GM12864 (cell line): ENCODE data around the gene MCAM.

ENCODE experiments used
- DNase-seq: peaks from one replicate; pipeline ENCODE4 v3.0.0-alpha.2; 2011; ENCODE audit warnings: low read depth
- H3K4me3 ChIP-seq: 2 replicates; pipeline ENCODE4 v1.5.1; 2011; ENCODE audit warnings: mild to moderate bottlenecking, low read depth, low read length, control low read depth
- TF ChIP-seq, protein P1 (sequence below): IDR thresholded peaks from 2 replicates; pipeline ENCODE4 v1.5.1; 2011; ENCODE audit warnings: low read depth, mild to moderate bottlenecking, moderate library complexity, low read length, control low read depth, inconsistent platforms; ENCODE audit errors: missing control alignments

The MCAM gene

DNA sequence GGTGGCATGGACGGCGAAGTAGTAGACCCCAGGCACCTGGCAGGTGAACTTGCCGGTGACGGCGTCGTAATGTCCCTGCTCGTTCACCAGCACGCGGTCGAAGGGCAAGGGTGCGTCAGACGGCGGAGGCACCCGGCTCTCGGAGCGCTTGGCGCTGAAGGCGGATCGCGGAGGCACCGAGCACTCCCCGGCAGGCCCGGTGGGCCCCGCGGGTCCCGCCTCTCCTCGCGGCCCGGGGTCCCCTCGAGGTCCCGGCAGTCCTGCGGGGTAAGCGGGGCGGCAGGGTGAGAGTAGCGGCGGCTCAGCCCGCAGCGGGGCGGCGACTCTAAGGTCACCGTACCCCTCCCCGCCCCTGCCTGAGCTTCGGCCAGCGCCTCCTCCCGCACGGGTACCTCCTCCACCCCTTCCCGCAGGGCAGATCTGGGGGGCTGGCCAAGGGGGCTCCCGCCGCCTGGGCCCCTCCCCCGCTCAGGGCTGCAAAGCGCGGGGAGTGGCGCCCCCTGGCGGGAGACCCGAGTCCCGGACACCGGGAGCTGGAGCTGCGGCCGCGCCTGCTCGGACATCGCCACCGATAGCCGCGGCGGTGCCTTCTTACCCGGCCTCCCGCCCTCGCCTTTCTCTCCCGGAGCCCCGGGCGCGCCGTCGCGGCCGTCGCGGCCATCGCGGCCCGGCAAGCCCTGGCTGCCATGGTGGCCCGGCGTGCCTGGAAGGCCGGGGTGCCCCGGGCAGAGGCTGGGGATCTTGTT is 22.8 kb upstream of the MCAM start:
- TF ChIP-seq, protein P1, sequence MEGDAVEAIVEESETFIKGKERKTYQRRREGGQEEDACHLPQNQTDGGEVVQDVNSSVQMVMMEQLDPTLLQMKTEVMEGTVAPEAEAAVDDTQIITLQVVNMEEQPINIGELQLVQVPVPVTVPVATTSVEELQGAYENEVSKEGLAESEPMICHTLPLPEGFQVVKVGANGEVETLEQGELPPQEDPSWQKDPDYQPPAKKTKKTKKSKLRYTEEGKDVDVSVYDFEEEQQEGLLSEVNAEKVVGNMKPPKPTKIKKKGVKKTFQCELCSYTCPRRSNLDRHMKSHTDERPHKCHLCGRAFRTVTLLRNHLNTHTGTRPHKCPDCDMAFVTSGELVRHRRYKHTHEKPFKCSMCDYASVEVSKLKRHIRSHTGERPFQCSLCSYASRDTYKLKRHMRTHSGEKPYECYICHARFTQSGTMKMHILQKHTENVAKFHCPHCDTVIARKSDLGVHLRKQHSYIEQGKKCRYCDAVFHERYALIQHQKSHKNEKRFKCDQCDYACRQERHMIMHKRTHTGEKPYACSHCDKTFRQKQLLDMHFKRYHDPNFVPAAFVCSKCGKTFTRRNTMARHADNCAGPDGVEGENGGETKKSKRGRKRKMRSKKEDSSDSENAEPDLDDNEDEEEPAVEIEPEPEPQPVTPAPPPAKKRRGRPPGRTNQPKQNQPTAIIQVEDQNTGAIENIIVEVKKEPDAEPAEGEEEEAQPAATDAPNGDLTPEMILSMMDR: peak; percentile 71
- H3K4me3 ChIP-seq: no peak overlapping the region
- no peak for DNase-seq

- no peak overlapping the region for H3K4me3 ChIP-seq
- no peak for DNase-seq
- TF ChIP-seq, protein P1: no peak
These were observed 22.1 kb upstream of the MCAM start for GRCh38 chr11:119338965-119339588.

GRCh38 chr11:119338318-119338890 is 21.5 kb upstream of the MCAM start:
- TF ChIP-seq, protein P1: peak; percentile 75
- no peak overlapping the region for H3K4me3 ChIP-seq
- DNase-seq: no peak

DNA sequence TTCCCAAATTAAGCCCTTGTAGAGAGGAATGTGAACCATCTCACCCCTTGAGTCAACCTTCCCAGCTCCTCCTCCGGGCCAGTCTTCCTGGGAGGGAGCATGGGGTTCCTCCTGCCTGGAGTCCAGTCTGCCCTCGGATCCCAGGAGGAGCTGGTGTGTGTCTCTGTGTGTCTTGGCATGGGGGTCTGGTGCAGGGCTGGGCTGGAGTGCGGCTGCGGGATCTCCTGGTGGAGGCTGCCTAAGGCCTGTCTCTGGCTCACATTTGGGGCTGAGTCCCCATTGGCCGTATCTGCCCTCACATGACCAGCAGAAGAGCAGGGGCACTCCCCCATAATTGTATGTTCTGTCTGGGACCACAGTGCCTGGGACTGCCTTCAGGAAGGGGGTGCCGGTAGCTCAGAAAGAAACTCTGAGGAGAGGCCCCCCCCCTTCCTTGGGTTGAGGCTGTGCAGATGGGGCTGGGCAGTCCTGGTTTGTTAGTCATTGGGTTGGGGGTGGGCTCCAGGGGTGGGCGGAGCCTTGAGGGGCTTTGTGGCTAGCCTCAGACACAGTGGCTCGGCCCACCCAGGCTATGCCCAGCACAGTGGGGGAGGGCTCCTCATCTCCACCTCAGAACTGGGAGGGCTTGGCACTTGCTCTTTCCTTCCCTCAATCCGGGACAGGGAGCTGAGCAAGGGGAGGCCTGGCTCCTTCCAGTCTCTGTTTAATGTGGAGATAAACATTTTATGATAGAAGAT is 20.8 kb upstream of the MCAM start:
- no peak overlapping the region for H3K4me3 ChIP-seq
- no peak for DNase-seq
- TF ChIP-seq, protein P1: no peak

GRCh38 chr11:119336744-119337469 is 20.0 kb upstream of the MCAM start:
- TF ChIP-seq, protein P1: no peak
- no peak overlapping the region for H3K4me3 ChIP-seq
- no peak for DNase-seq

DNA sequence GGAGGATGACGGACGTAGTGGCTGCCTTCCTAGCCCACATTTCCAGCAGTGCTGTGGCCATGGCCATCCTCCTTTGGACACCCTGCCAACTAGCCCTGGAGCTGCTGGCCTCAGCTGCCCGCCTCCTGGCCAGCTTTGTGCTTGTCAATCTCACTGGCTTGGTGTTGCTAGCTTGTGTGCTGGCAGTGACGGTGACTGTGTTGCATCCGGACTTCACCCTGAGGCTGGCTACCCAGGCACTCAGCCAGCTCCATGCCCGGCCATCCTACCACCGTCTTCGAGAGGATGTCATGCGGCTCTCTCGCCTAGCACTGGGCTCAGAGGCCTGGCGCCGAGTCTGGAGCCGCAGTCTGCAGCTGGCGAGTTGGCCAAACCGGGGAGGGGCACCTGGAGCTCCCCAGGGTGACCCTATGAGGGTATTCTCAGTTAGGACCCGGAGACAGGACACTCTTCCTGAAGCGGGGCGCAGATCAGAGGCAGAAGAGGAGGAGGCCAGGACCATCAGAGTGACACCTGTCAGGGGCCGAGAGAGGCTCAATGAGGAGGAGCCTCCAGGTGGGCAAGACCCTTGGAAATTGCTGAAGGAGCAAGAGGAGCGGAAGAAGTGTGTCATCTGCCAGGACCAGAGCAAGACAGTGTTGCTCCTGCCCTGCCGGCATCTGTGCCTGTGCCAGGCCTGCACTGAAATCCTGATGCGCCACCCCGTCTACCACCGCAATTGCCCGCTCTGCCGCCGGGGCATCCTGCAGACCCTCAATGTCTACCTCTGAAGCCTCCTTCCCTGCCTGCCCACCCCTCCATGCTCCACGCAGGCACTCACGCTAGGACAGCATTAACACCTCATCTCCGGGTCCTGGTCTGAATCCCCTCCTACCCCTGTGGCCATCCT is 19.0 kb upstream of the MCAM start:
- DNase-seq: no peak
- TF ChIP-seq, protein P1: no peak
- peak overlapping the region; percentile 99; the same call in 1 of the 2 replicates for H3K4me3 ChIP-seq
